ENCODE measurements around the gene TIGD3.

GRCh38 chr11:65373839-65374580, 19.5 kb downstream of the TIGD3 start:
- TF ChIP-seq, protein P1, sequence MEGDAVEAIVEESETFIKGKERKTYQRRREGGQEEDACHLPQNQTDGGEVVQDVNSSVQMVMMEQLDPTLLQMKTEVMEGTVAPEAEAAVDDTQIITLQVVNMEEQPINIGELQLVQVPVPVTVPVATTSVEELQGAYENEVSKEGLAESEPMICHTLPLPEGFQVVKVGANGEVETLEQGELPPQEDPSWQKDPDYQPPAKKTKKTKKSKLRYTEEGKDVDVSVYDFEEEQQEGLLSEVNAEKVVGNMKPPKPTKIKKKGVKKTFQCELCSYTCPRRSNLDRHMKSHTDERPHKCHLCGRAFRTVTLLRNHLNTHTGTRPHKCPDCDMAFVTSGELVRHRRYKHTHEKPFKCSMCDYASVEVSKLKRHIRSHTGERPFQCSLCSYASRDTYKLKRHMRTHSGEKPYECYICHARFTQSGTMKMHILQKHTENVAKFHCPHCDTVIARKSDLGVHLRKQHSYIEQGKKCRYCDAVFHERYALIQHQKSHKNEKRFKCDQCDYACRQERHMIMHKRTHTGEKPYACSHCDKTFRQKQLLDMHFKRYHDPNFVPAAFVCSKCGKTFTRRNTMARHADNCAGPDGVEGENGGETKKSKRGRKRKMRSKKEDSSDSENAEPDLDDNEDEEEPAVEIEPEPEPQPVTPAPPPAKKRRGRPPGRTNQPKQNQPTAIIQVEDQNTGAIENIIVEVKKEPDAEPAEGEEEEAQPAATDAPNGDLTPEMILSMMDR (IDR thresholded peaks at IDR 0.05; ENCODE audit: low read length): no peak
- TF ChIP-seq EZH2 (optimal IDR thresholded peaks at IDR 0.05; ENCODE audit: low read depth, low read length) (no peak), EZH2phosphoT487 (IDR thresholded peaks at IDR 0.05; ENCODE audit: low read length) (no peak)

Data from MM.1S (cell line).